HepG2 (cell line): ENCODE data around the gene TWNK. TPM values are rescaled to one million over a fixed set of nuclear protein-coding genes. Genes with fewer than 3 reads are reported as not detected.
A peak's percentile ranks its signal among the peaks of the same experiment; 100 is the strongest.

Experiments
- CBX2 ChIP-seq, 2 experiments: fragments of 200-600 bp in 1 of 2; sonication (generic); formaldehyde crosslinking in 1 of 2; IDR thresholded peaks; 2 replicates each; pipeline versions ENCODE4 v1.7.0 to v1.8.1; 2018 to 2022; ENCODE audit warnings: low read depth in 2 of 2, low read length in 1 of 2, mild to moderate bottlenecking in 1 of 2, missing genetic modification reagents in 1 of 2
- ETV6 ChIP-seq: sonication (generic); formaldehyde crosslinking; conservative IDR thresholded peaks from 2 replicates; pipeline ENCODE4 v1.4.0; 2020; ENCODE audit warnings: missing genetic modification reagents
- GLI4 ChIP-seq: sonication (generic); formaldehyde crosslinking; IDR thresholded peaks from 2 replicates; pipeline ENCODE4 v1.5.1; 2020; ENCODE audit warnings: missing genetic modification reagents, mild to moderate bottlenecking, moderate library complexity, borderline replicate concordance
- HIC2 ChIP-seq: sonication (generic); formaldehyde crosslinking; IDR thresholded peaks from 2 replicates; pipeline ENCODE4 v1.9.0; 2022; ENCODE audit warnings: low read depth, missing genetic modification reagents
- HINFP ChIP-seq: sonication (generic); formaldehyde crosslinking; IDR thresholded peaks from 2 replicates; pipeline ENCODE4 v1.4.0; 2020; ENCODE audit warnings: low read depth, mild to moderate bottlenecking, missing genetic modification reagents
- HNRNPH1 ChIP-seq: fragments of 200-400 bp; formaldehyde crosslinking; optimal IDR thresholded peaks from 2 replicates; pipeline ENCODE3; 2017; ENCODE audit warnings: mild to moderate bottlenecking, low read depth, low read length
- HOXA9 ChIP-seq: sonication (generic); formaldehyde crosslinking; IDR thresholded peaks from 2 replicates; pipeline ENCODE4 v1.8.1; 2022; ENCODE audit warnings: missing genetic modification reagents, mild to moderate bottlenecking, moderate library complexity, borderline replicate concordance
- MAFG ChIP-seq: sonication (generic); formaldehyde crosslinking; IDR thresholded peaks from 2 replicates; pipeline ENCODE4 v1.5.1; 2020; ENCODE audit warnings: mild to moderate bottlenecking, missing genetic modification reagents
- MTERF4 ChIP-seq: sonication (generic); formaldehyde crosslinking; IDR thresholded peaks from 2 replicates; pipeline ENCODE4 v1.8.0; 2023; ENCODE audit warnings: mild to moderate bottlenecking, missing genetic modification reagents
- NFYC ChIP-seq: IDR thresholded peaks from 2 replicates; pipeline ENCODE4 v1.6.1; 2016; ENCODE audit warnings: missing genetic modification reagents, missing compliant biosample characterization
- PHF21A ChIP-seq: sonication (generic); formaldehyde crosslinking; IDR thresholded peaks from 2 replicates; pipeline ENCODE4 v1.5.0; 2020; ENCODE audit warnings: mild to moderate bottlenecking, missing genetic modification reagents
- RELA ChIP-seq: sonication (generic); formaldehyde crosslinking; IDR thresholded peaks from 2 replicates; pipeline ENCODE4 v1.4.0; 2020; ENCODE audit warnings: missing genetic modification reagents
- RNF219 ChIP-seq: sonication (generic); formaldehyde crosslinking; IDR thresholded peaks from 2 replicates; pipeline ENCODE4 v1.5.0; 2020; ENCODE audit warnings: mild to moderate bottlenecking, missing genetic modification reagents
- SP2 ChIP-seq: sonication (generic); formaldehyde crosslinking; IDR thresholded peaks from 2 replicates; pipeline ENCODE4 v1.5.1; 2020; ENCODE audit warnings: mild to moderate bottlenecking, missing genetic modification reagents
- TEAD3 ChIP-seq: optimal IDR thresholded peaks from 2 replicates; pipeline ENCODE3; 2016; ENCODE audit warnings: borderline replicate concordance
- ZKSCAN1 ChIP-seq: fragments of 150-350 bp; IDR thresholded peaks from 2 replicates; pipeline ENCODE4 v1.6.1; 2014; ENCODE audit warnings: low read length
- ZNF275 ChIP-seq: sonication (generic); formaldehyde crosslinking; IDR thresholded peaks from 2 replicates; pipeline ENCODE4 v1.8.0; 2022; ENCODE audit warnings: missing genetic modification reagents, mild to moderate bottlenecking, inconsistent platforms, borderline replicate concordance
- ZNF350 ChIP-seq: sonication (generic); formaldehyde crosslinking; IDR thresholded peaks from 2 replicates; pipeline ENCODE4 v1.4.0; 2020; ENCODE audit warnings: mild to moderate bottlenecking, low read depth, missing genetic modification reagents, borderline replicate concordance
- ZNF44 ChIP-seq: sonication (generic); formaldehyde crosslinking; IDR thresholded peaks from 2 replicates; pipeline ENCODE4 v1.5.1; 2020; ENCODE audit warnings: mild to moderate bottlenecking, missing genetic modification reagents
- ZNF672 ChIP-seq: sonication (generic); formaldehyde crosslinking; IDR thresholded peaks from 2 replicates; pipeline ENCODE4 v1.8.1; 2022; ENCODE audit warnings: missing genetic modification reagents
- ZNF720 ChIP-seq: sonication (generic); formaldehyde crosslinking; IDR thresholded peaks from 2 replicates; pipeline ENCODE4 v1.4.0; 2020; ENCODE audit warnings: missing genetic modification reagents
- polyA plus RNA-seq, 8 experiments: library from polyadenylated mRNA; depleted of rRNA in 3 of 8; stranded (reverse) in 7 of 8; unstranded in 1 of 8; fragments of >200 nt; fragmentation: Illumina TruSeq in 4 of 8; extraction: Trizol in 4 of 8; gene quantifications; 2 replicates each; pipeline versions ENCODE4 v1.2.1 to v1.2.3, GENCODE V29; 2011 to 2016; ENCODE audit warnings: low read depth in 4 of 8, missing spikeins in 1 of 8, mixed read lengths in 1 of 8; ENCODE audit not compliant: insufficient read depth in 1 of 8
- total RNA-seq, 5 experiments: library from RNA; depleted of rRNA; stranded (reverse); fragments of >200 nt; fragmentation: Illumina TruSeq; extraction: Trizol; gene quantifications; 2 replicates each; pipeline ENCODE4 v1.2.3, GENCODE V29; 2016; ENCODE audit warnings: low read depth in 1 of 5

TWNK gene
- total and polyA plus RNA-seq, 2 of the 13 experiments (the other 11 are each of a cell fraction or from before 2014, with no cell fraction given), result 10.7 to 16.5 TPM

- TF ChIP-seq CBX2 (IDR thresholded peaks at IDR 0.05; ENCODE audit: low read depth, low read length), result no peak
- TF ChIP-seq CBX2 (CRISPR knock-in tag; IDR thresholded peaks at IDR 0.05; ENCODE audit: low read depth), result no peak
- TF ChIP-seq ZNF275, result peak; percentile 32; the same call in 1 of the 2 replicates
- TF ChIP-seq ZKSCAN1, result no peak
- no peak for TF ChIP-seq ZNF44 (CRISPR knock-in tag)
- no peak for TF ChIP-seq RNF219 (CRISPR knock-in tag)
- TF ChIP-seq TEAD3 (CRISPR knock-in tag), result peak; percentile 11
- TF ChIP-seq HNRNPH1, result no peak
- TF ChIP-seq HOXA9 (CRISPR knock-in tag), result no peak
- no peak for TF ChIP-seq ETV6 (CRISPR knock-in tag)
- no peak for TF ChIP-seq ZNF672
- TF ChIP-seq HIC2, result no peak
- TF ChIP-seq RELA (CRISPR knock-in tag), result no peak
- TF ChIP-seq GLI4 (CRISPR knock-in tag), result no peak
- no peak for TF ChIP-seq HINFP (CRISPR knock-in tag)
- TF ChIP-seq ZNF720 (CRISPR knock-in tag), result no peak
- no peak for TF ChIP-seq NFYC (CRISPR knock-in tag)
- no peak for TF ChIP-seq MAFG (CRISPR knock-in tag)
- TF ChIP-seq SP2 (CRISPR knock-in tag), result no peak
- TF ChIP-seq MTERF4 (CRISPR knock-in tag), result no peak
- TF ChIP-seq PHF21A (CRISPR knock-in tag), result peak; percentile 58; the same call in 1 of the 2 replicates
- peak; percentile 17; the same call in 1 of the 2 replicates for TF ChIP-seq ZNF350 (CRISPR knock-in tag)
Observed at GRCh38 chr10:101011517-101012423, 24.4 kb downstream of the TWNK start (continued).
